Measurements from ENCODE around the gene MAP1B. TPM values are rescaled to one million over a fixed set of nuclear protein-coding genes. Genes with fewer than 3 reads are reported as not detected.

MAP1B gene
- total and polyA plus RNA-seq, 9 of the 15 experiments (the other 6 are each of a cell fraction or from before 2014, with no cell fraction given), result 5.2 to 66.1 (median 17.3) TPM

GRCh38 chr5:72183101-72183520, 75.8 kb downstream of the MAP1B start:
- H3K9me1 ChIP-seq (ENCODE audit: control insufficient read depth, insufficient read depth, low read length), result no peaks in the 10 kb centered on the region
- peaks cover 54% of the 10 kb centered on the region for H3K36me3 ChIP-seq (ENCODE audit: control insufficient read depth, insufficient read depth, low read length)
- CTCF ChIA-PET (ENCODE audit: low intra/inter-chr PET ratio), result no interaction called here
- POLR2A ChIA-PET, result no interaction called here
- no peak overlapping the region for H3K4me3 ChIP-seq
- H3K27me3 ChIP-seq (ENCODE audit: control insufficient read depth in 2 of 2, insufficient read depth in 2 of 2, low read length in 2 of 2), result no peaks in the 10 kb centered on the region
- H3K9me3 ChIP-seq (replicated peaks; ENCODE audit: control insufficient read depth, insufficient read depth, low read depth, low read length), result no peaks in the 10 kb centered on the region
- no TSS peak for BruUV-seq (replicated peaks)
- ATAC-seq (no peak), FAIRE-seq (no peak), DNase-seq (ENCODE audit: extremely low read depth in 1 of 4, low spot score in 3 of 4) (no peak)
- H3K9ac ChIP-seq (ENCODE audit: insufficient read depth in 1 of 2, low read depth in 2 of 2, low read length in 2 of 2), result no peak overlapping the region
- intact Hi-C loops (cut with micrococcal nuclease), result no loop called here
- peaks cover 0 to 3% of the 10 kb centered on the region in 2 experiments; a peak in 2 of 5 replicates for H3K4me1 ChIP-seq (replicated peaks in 1 of 2; ENCODE audit: control insufficient read depth in 2 of 2, insufficient read depth in 2 of 2, low read length in 2 of 2)
- no peaks in the 10 kb centered on the region for H3K79me2 ChIP-seq (ENCODE audit: control insufficient read depth, insufficient read depth, low read length)
- H4K20me1 ChIP-seq (replicated peaks; ENCODE audit: control insufficient read depth, insufficient read depth, low read length), result no peaks in the 10 kb centered on the region
- no peak overlapping the region for H3K27ac ChIP-seq (ENCODE audit: extremely low read depth, low read depth, low read length)
- in situ Hi-C loops (cut with MboI), result no loop called here
- no peak overlapping the region for H2AFZ ChIP-seq (ENCODE audit: low read depth, low read length)
- 90% methylated on average over 7 of the region's 7 CpGs for WGBS (ENCODE audit: insufficient coverage, low coverage, missing lambda C conversion rate)
- no peak overlapping the region for H3K4me2 ChIP-seq (ENCODE audit: insufficient read depth, low read length)
- TF ChIP-seq ZNF408 (CRISPR knock-in tag; IDR thresholded peaks at IDR 0.05; ENCODE audit: low read depth) (no peak), ZNF644 (tag; IDR thresholded peaks at IDR 0.05; ENCODE audit: low read depth) (no peak), GABPB1 (CRISPR knock-in tag; IDR thresholded peaks at IDR 0.05) (no peak), EGR1 (conservative IDR thresholded peaks at IDR 0.05) (no peak), FOXO4 (CRISPR knock-in tag; IDR thresholded peaks at IDR 0.05) (no peak), NUFIP1 (IDR thresholded peaks at IDR 0.05; ENCODE audit: partially characterized antibody) (no peak), HDAC3 (IDR thresholded peaks at IDR 0.05; ENCODE audit: borderline replicate concordance, partially characterized antibody) (no peak)
- TF ChIP-seq, protein P1, sequence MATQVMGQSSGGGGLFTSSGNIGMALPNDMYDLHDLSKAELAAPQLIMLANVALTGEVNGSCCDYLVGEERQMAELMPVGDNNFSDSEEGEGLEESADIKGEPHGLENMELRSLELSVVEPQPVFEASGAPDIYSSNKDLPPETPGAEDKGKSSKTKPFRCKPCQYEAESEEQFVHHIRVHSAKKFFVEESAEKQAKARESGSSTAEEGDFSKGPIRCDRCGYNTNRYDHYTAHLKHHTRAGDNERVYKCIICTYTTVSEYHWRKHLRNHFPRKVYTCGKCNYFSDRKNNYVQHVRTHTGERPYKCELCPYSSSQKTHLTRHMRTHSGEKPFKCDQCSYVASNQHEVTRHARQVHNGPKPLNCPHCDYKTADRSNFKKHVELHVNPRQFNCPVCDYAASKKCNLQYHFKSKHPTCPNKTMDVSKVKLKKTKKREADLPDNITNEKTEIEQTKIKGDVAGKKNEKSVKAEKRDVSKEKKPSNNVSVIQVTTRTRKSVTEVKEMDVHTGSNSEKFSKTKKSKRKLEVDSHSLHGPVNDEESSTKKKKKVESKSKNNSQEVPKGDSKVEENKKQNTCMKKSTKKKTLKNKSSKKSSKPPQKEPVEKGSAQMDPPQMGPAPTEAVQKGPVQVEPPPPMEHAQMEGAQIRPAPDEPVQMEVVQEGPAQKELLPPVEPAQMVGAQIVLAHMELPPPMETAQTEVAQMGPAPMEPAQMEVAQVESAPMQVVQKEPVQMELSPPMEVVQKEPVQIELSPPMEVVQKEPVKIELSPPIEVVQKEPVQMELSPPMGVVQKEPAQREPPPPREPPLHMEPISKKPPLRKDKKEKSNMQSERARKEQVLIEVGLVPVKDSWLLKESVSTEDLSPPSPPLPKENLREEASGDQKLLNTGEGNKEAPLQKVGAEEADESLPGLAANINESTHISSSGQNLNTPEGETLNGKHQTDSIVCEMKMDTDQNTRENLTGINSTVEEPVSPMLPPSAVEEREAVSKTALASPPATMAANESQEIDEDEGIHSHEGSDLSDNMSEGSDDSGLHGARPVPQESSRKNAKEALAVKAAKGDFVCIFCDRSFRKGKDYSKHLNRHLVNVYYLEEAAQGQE (IDR thresholded peaks at IDR 0.05; ENCODE audit: borderline replicate concordance), result no peak
- TF ChIP-seq, protein P1 (CRISPR knock-in tag; IDR thresholded peaks at IDR 0.05; ENCODE audit: low read depth), result no peak
- TF ChIP-seq, protein P2, sequence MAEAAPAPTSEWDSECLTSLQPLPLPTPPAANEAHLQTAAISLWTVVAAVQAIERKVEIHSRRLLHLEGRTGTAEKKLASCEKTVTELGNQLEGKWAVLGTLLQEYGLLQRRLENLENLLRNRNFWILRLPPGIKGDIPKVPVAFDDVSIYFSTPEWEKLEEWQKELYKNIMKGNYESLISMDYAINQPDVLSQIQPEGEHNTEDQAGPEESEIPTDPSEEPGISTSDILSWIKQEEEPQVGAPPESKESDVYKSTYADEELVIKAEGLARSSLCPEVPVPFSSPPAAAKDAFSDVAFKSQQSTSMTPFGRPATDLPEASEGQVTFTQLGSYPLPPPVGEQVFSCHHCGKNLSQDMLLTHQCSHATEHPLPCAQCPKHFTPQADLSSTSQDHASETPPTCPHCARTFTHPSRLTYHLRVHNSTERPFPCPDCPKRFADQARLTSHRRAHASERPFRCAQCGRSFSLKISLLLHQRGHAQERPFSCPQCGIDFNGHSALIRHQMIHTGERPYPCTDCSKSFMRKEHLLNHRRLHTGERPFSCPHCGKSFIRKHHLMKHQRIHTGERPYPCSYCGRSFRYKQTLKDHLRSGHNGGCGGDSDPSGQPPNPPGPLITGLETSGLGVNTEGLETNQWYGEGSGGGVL (CRISPR knock-in tag; IDR thresholded peaks at IDR 0.05), result no peak

Measured in K562 (cell line).